H4 (cell line): ENCODE results near the gene GBF1. TPM values are rescaled to one million over a fixed set of nuclear protein-coding genes. Genes with fewer than 3 reads are reported as not detected.

Experiments
- DNase-seq: peaks from one replicate; pipeline ENCODE4 v3.0.0-alpha.2; 2015; ENCODE audit warnings: low spot score
- total RNA-seq: library from RNA; depleted of rRNA; stranded (reverse); fragments of >200 nt; shearing (Covaris generic); gene quantifications from 2 replicates; pipeline ENCODE4 v1.2.3, GENCODE V29; 2014

GBF1 gene
- total RNA-seq, 1 experiment from 2014 or later = 30.1 TPM

GRCh38 chr10:102352066-102352715 lies 106.9 kb downstream of the GBF1 start:
- DNase-seq = peak; percentile 33

DNA sequence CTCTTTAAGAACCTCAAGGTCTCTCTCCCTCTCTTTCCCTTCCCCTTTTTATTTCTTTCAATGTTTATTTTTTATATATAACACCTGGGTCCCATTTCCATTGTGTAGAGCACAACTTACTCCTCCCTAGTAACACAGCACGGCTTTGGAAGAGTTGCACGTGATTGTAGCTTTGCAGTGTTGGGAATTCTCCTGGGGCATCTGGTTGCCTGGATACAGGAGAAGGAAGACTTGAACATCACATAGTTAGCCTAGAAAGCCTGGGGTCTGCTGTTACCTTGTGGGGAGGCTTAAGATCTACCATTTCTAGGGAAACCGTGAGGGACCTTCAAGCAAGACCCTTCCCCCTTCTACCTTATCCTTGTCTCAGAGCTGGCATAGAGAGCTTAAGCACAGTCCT lies 109.1 kb downstream of the GBF1 start:
- no peak for DNase-seq

DNA sequence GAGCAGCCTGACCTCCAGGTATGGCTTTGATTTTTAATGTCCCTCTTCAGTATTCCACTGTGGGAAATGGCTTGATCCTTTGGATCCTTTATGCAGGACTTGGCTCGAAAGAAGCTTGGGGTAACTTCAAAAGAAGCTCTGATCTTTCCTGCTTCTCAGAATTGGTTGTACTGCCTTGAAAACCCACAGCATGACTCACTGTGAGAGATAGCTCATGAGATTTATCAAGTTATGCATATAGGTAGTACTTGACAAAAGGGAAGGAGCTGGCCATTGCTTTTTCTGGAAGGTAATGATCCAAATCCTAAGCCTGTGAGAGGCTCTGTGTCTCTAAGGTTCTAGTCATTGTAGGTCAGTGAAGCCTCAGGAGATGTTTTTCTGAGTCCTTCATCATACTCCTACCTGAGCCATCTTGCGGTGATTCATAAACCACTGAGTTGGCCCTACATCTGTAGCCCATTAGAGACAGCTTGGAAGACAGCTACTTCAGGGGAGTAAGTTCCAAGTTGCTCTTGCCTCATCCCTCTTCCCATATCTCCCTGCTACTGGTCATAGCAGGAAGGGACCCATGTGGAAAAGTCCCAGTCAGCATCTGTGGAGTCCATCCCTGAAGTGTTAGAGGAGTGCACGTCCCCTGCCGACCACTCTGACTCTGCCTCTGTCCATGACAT lies 113.5 kb downstream of the GBF1 start:
- DNase-seq = no peak

- DNase-seq = no peak
Observed at GRCh38 chr10:102367441-102367840, 122.1 kb downstream of the GBF1 start.

DNA sequence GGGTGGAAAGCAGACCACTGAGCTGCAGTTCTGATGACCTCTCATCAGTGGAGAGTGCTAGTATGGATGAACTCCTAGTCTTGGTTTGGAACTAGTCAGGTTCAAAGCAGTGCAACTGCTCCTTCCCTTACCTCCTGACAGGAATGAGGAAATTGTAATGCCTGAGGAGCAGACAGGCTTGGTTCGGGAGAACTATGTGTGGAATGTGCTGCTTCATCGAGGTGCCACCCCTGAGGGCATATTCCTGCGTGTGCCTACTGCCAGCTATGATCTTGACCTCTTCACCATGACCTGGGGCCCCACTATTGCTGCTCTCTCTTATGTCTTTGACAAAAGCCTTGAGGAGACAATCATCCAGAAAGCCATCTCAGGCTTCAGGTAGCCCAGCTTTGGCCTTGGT lies 122.7 kb downstream of the GBF1 start:
- DNase-seq = no peak

- no peak for DNase-seq
Observed at GRCh38 chr10:102371295-102371694, 126.0 kb downstream of the GBF1 start.

DNA sequence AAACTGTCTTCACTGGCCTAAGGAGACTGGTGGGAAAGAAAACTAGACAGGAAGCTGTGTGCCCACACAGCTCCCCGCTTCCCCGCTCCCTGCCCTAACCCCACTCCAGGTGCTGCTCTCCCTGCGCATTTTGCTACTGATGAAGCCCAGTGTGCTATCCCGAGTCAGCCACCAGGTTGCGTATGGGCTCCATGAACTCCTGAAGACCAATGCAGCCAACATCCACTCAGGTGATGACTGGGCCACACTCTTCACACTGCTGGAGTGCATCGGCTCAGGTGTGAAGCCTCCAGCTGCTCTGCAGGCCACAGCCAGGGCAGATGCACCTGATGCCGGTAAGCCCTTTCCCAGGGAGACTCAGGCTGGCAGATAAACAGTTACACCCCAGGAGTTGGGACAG lies 129.9 kb downstream of the GBF1 start:
- no peak for DNase-seq

DNA sequence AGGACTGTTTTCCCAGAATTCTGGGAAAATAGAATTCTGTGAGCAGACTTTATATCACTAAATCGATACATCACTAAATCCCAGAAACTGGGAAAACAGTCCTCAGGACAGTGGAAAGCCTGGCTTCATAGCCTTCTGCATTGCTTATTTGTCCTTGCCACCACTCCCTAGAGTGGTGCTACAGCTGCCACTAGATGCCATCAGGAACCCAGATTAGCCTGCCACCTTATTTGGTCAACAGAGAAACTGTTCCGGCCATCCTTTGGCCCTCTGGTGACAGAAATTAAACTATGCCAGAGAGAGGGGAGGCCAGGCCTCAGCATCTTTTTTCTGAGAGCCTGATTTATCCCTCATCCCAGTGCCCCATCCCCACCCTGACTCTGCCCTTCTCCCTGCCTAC lies 130.5 kb downstream of the GBF1 start:
- DNase-seq = no peak

DNA sequence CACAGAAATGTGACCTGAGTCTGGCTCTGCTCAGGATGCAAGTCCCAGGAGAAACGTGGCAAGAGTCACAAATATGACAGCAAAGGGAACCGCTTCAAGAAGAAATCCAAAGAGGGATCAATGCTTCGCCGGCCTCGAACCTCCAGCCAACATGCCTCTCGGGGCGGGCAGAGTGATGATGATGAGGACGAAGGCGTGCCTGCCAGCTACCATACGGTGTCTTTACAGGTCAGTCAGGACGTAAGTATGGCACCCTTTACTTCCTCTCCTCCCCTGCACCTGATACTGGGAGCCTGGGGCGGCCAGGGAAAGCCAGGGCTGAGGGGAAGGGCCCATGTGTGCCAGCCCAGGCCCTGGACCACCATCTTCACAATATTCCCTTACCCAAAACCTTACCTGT lies 131.6 kb downstream of the GBF1 start:
- no peak for DNase-seq

- DNase-seq = no peak
Observed at GRCh38 chr10:102379383-102379782, 134.1 kb downstream of the GBF1 start.

GRCh38 chr10:102381983-102382382 lies 136.7 kb downstream of the GBF1 start:
- DNase-seq = no peak

- DNase-seq = no peak
Observed at GRCh38 chr10:102382871-102383270, 137.5 kb downstream of the GBF1 start.

GRCh38 chr10:102384053-102384452 lies 138.7 kb downstream of the GBF1 start:
- DNase-seq = no peak

GRCh38 chr10:102384606-102385429 lies 139.5 kb downstream of the GBF1 start:
- DNase-seq = no peak

DNA sequence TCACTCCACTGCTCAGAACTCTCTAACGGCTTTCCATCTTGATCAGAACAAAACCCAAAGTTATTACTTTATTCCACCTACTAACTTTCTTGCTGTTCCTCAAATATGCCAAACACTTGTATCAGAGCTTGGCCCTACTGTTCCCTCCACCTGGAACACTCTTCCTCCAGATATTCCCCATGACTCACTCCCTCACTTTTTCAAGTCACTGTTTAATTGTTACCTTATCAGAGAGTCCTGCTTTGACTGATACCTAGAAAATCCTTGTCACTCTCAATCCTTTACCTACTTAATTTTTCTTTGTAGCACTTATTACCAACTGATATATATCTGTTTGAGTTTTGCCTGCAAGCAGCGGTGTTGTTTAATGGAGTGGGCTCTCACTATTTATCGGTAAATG lies 144.6 kb downstream of the GBF1 start:
- DNase-seq = no peak

DNA sequence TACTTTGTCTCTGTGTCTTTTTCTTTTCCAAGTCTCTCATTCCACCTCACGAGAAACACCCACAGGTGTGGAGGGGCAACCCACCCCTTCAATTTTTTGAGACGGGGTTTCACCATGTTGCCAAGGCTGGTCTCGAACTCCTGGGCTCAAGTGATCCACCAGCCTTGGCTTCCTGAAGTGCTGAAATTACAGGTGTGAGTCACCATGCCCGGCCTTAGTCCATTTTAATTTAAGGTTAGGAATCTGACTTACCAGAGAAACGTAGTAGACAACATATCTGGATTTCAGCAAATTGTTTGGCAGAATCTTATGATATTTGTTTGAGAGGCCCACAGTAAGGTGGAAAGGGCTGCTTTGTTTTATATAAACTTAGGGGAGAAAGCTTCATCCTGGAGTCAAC lies 147.0 kb downstream of the GBF1 start:
- DNase-seq = no peak

DNA sequence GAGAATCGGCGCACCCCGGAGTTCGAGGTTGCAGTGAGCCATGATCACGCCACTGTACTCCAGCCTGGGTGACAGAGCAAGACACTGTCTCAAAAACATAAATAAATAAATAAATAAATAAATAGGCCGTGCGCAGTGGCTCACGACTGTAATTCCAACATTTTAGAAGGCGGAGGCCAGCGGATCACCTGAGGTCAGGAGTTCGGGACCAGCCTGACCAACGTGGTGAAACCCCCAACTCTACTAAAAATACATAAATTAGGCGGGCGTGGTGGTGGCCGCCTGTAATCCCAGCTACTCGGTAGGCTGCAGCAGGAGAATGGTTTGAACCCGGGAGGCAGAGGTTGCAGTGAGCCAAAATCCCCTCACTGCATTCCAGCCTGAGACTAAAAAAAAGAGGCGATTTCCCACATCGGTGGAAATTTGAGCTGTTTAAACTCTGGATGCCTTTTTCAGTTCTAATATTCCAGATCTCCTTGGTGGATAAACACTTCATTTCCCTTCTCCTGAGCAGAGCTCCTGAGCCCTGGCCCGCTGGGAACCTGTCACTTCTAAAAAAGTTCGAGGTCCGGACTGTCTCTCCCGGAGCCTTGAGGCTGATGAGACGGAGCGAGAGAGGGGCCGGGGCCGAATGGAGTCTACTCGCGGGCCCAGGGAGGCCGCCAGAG lies 148.2 kb downstream of the GBF1 start:
- DNase-seq = no peak

DNA sequence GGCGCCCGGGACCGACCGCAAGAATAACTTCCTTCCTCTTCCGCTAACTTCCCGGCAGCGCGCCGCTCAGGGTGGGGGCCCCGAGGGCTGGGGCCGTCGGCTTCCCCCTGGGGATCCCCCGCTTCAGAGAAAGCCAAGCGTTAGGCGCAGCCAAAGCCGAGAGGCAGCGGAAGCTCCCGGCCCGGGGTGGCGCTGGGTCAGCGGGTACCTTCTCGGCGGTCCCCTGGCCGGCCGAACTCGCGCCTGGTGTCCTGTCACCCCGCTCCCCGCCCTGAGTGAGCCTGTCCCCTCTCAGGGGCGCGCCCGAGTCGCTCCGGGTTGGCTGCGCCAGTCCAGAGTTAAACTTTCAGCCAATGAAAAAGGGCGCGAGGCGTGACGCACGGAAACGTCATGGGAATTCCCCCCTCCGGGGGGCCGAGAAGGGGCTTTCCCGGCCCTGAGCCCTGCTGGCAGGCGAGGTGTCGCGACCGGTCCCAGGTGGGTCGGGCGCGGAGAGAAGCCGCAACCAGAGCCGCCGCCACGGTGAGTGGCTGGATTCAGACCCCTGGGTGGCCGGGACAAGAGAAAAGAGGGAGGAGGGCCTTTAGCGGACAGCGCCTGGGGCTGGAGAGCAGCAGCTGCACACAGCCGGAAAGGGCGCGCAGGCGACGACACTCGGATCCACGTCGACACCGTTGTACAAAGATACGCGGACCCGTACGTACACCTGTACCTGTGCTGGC lies 148.9 kb downstream of the GBF1 start:
- DNase-seq = peak; percentile 82

DNA sequence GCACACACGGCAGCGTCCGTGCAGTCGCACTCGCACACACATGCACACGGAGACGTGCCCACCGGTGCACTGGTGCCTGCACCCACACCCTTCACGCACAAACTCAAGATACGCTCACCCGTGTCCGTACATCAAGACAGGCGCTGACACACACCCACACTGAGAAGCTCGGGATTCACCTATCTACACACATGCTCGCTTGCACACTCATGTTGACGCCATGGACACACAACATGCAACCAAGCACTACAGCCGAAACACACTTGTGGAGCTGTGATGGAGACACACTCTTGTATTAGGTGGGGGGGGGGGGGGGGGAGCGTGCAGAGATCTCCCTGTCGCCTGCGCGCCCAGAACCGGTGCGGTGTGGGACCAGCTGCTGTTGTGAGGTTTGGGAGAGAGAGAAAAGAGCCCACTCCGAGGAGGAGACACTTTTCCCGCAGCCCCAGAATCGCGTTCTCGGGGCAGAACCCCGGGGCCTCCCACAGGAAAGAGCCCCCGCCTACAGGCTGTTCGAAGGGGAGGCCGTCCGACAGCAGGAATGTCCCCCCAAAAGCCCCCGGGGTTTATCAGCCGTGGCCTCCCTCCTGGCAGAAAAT lies 149.6 kb downstream of the GBF1 start:
- peak; percentile 26 for DNase-seq

GRCh38 chr10:102395400-102396316 lies 150.3 kb downstream of the GBF1 start, which contains the start of gene NFKB2:
Gene NFKB2 (plus strand): TSS chr10:102395705. CDS start chr10:102395960, 255 bp downstream.
- peak; percentile 59 for DNase-seq
